Glutamatergic neuron (in vitro differentiated cells): ENCODE results near the gene CISH. TPM values are rescaled to one million over a fixed set of nuclear protein-coding genes. Genes with fewer than 3 reads are reported as not detected.

Experiments
- DNase-seq: peaks from one replicate; pipeline ENCODE4 v3.0.0; 2022
- H3K27ac Mint-ChIP-seq: one replicate; pipeline ENCODE4 v1.8.0; 2020; ENCODE audit warnings: mild to moderate bottlenecking, mixed read lengths, inconsistent platforms; ENCODE audit not compliant: unreplicated experiment
- H3K27me3 Mint-ChIP-seq: one replicate; pipeline ENCODE4 v1.8.0; 2020; ENCODE audit warnings: mild to moderate bottlenecking, moderate library complexity, mixed read lengths, inconsistent platforms; ENCODE audit not compliant: unreplicated experiment
- H3K36me3 Mint-ChIP-seq: one replicate; pipeline ENCODE4 v1.8.0; 2020; ENCODE audit warnings: mild to moderate bottlenecking, mixed read lengths, inconsistent platforms; ENCODE audit not compliant: unreplicated experiment
- H3K4me1 Mint-ChIP-seq: one replicate; pipeline ENCODE4 v1.8.0; 2020; ENCODE audit warnings: mild to moderate bottlenecking, low read depth, mixed read lengths, inconsistent platforms; ENCODE audit not compliant: unreplicated experiment
- H3K4me3 Mint-ChIP-seq: one replicate; pipeline ENCODE4 v1.8.0; 2020; ENCODE audit warnings: mild to moderate bottlenecking, mixed read lengths, inconsistent platforms; ENCODE audit not compliant: unreplicated experiment
- H3K9me3 Mint-ChIP-seq: one replicate; pipeline ENCODE4 v1.8.0; 2020; ENCODE audit warnings: mild to moderate bottlenecking, moderate library complexity, mixed read lengths, inconsistent platforms; ENCODE audit not compliant: unreplicated experiment
- total RNA-seq: library from RNA; stranded (reverse); fragmentation: NEBNext Ultra II Directional; extraction: Animal tissue kit (Norgen Biotek cat#: 25700); gene quantifications from one replicate; pipeline ENCODE4 v1.2.1, GENCODE V29; 2021; ENCODE audit not compliant: unreplicated experiment
- TF ChIP-seq, protein P1 (sequence below): fragments of 200-600 bp; sonication (generic); IDR thresholded peaks from one replicate; pipeline ENCODE4 v1.5.0; 2021; ENCODE audit not compliant: partially characterized antibody, unreplicated experiment

The CISH gene
- total RNA-seq, 1 donor from 2014 or later = 6.0 TPM

DNA sequence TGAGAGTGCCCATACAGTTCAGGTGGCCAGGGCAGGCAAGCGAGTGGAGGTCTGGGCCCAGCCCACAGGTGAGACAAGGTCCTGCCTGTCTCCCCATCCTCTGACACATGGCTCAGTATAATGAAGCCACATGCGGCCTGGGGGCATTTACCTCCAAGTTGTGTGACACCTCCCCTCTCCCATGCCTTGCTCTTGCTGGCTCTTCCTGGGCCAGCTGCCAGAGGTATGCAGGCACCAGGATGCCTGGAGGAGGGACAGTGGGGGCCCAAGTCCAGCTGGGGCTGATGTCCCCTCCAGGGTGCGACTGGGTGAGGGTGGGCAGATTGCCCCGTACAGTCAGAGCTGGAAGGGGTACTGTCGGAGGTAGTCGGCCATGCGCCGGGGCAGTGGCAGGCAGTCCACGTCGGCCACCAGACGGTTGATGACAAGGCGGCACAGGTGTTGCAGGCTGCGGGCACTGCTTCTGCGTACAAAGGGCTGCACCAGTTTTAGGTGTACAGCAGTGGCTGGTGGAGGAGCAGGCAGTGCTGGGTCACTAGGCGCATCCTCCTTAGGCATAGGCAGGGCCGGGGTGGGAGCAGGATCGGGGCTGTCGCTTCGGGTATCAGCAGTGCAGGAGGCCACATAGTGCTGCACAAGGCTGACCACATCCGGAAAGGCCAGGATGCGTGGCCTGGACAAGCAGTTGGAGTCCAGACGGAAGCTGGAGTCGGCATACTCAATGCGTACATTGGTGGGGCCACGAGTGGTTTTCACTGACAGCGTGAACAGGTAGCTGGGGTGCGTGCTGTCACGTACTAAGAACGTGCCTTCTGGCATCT lies 4.1 kb downstream of the CISH start:
- Mint-ChIP-seq H3K36me3 (no peaks in the 10 kb centered on the region), H3K27ac (no peak overlapping the region), H3K9me3 (peaks cover 4% of the 10 kb centered on the region), H3K27me3 (peaks cover 5% of the 10 kb centered on the region), H3K4me3 (no peak overlapping the region), H3K4me1 (peaks cover 4% of the 10 kb centered on the region)
- TF ChIP-seq, protein P1, sequence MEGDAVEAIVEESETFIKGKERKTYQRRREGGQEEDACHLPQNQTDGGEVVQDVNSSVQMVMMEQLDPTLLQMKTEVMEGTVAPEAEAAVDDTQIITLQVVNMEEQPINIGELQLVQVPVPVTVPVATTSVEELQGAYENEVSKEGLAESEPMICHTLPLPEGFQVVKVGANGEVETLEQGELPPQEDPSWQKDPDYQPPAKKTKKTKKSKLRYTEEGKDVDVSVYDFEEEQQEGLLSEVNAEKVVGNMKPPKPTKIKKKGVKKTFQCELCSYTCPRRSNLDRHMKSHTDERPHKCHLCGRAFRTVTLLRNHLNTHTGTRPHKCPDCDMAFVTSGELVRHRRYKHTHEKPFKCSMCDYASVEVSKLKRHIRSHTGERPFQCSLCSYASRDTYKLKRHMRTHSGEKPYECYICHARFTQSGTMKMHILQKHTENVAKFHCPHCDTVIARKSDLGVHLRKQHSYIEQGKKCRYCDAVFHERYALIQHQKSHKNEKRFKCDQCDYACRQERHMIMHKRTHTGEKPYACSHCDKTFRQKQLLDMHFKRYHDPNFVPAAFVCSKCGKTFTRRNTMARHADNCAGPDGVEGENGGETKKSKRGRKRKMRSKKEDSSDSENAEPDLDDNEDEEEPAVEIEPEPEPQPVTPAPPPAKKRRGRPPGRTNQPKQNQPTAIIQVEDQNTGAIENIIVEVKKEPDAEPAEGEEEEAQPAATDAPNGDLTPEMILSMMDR = no peak
- no peak for DNase-seq

DNA sequence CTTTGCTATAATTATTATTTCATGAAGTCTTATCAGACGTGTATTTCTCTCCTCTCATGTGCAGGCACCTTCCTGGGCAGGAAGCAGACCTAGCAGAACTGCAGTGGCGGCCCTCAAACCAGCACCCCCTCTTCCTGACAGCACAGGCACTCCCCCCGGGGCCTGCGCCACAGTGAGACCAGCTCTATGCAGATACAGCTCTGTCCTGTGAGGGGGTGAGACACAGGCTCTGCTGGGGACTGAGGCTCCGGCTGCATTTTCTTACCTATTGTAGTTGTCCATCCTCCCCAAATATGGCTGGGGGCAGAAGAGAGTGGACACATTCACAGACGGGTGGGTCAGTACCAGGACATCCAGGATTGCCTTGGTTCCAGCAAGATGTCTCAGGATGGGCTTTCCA lies 5.0 kb downstream of the CISH start:
- no peak for DNase-seq
- H3K9me3 Mint-ChIP-seq = peaks cover 4% of the 10 kb centered on the region
- H3K4me1 Mint-ChIP-seq = no peaks in the 10 kb centered on the region
- TF ChIP-seq, protein P1 = no peak
- no peaks in the 10 kb centered on the region for H3K36me3 Mint-ChIP-seq
- H3K4me3 Mint-ChIP-seq = no peak overlapping the region
- H3K27me3 Mint-ChIP-seq = peaks cover 4% of the 10 kb centered on the region
- H3K27ac Mint-ChIP-seq = no peak overlapping the region

DNA sequence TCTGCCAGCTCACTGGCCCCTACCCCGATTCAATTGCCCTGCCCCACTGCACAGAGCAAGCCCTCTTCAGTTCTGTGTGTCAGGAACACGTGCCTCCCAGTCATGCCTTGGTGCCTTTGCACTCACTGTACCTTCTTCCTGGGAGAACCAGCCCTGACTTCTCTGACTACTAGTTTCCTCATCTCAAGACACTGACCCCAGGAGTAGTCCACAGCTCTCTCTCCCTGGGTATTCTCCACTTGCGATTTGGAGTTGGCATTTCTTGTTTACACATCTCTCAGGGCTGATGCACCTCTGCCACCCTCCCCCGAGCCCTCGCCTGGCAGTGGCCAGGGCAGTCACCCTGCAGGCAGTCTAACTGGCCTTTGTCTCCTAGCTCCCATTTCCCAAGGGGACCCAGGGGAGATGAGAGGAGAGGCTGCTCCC lies 5.7 kb downstream of the CISH start:
- no peak for DNase-seq
- Mint-ChIP-seq H3K9me3 (peaks cover 4% of the 10 kb centered on the region), H3K4me1 (no peaks in the 10 kb centered on the region), H3K4me3 (no peak overlapping the region), H3K27me3 (peaks cover 4% of the 10 kb centered on the region), H3K27ac (no peak overlapping the region), H3K36me3 (no peaks in the 10 kb centered on the region)
- TF ChIP-seq, protein P1 = no peak

DNA sequence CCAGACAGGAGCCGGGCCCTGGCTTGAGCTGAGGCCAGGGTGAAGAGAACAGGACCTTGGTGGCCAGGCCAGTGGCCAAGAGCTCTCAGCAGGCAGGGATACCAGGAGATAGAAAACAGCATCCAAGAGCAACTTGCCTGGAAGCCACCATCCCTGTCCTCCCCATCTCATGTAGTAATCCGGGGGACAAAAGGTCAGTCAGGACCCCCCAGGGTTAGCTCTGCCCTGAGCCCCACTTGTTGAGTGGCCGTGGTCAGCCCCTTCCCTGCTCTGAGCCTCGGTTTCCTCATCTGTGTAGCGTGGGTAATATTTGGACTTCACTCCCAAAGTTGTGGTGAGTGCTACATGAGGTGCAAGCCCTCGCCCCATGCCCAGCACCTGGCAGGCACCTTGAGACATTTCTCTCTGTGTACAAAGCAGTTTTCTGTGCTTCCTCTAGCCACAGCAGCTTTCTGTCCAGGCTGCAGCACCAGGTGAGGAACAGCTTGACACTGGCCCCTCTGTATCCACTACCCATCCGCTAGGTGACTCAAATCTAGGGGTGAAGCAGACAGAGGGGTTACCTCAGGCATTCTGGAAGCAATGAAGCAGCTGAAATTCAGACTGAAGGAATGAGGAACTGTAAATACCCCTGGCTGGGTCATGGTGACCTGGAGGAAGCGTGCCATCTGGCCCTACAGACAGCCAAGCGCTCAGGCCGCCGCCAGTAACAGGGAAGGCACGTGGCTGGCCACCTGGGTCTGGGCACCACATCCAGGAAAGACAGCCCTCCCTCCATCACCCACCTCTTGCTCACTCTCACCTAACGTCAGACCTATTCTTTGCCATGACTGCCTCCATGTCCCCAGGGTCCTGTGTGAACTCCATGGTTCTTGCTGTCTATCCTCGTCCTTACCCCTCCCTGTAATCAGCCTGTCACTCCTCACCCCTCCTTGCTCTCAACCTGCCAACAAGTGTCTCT lies 6.7 kb downstream of the CISH start:
- peaks cover 4% of the 10 kb centered on the region for H3K27me3 Mint-ChIP-seq
- no peaks in the 10 kb centered on the region for H3K4me1 Mint-ChIP-seq
- H3K9me3 Mint-ChIP-seq = peaks cover 2% of the 10 kb centered on the region
- no peak overlapping the region for H3K27ac Mint-ChIP-seq
- DNase-seq = no peak
- H3K4me3 Mint-ChIP-seq = no peak overlapping the region
- TF ChIP-seq, protein P1 = no peak
- no peaks in the 10 kb centered on the region for H3K36me3 Mint-ChIP-seq
